ENCODE data around the gene EPHB2.

The EPHB2 gene

DNA sequence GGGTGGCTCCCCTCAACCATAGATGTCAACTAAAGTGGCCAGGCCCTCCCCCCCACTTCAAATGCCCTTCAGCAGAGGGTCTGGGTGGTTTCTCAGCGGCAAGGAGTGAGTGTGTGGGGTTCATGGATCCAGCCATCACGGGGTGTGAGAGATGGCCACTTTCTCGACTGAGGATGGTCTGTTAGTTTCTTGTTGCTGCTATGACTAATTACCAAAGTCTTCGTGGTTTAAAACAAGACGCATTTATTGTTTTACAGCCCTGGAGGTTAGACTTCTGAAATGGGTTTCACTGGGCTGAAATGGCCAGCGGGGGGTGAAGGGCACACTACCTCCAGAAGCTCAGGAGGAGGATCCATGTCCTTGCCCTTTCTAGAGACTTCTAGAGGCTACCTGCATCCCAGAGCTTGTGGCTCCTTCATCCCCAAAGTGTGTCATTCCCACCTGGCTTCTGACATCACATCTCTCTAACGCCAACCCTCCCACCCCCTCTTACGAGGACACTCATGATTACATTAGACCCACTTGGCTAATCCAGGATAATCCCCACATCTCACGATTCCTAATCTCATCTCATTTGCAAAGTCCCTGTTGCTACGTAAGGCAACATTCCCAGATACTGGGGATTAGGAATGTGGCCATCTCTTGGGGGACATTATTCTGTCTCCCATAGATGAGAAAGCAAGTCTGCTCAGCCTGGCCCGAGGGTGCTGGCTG lies 53.0 kb downstream of the EPHB2 start:
- Histone ChIP-seq H3K36me3 (ENCODE audit: control insufficient read depth, insufficient read depth, low read length) (no peaks in the 10 kb centered on the region), H3K4me3 (replicated peaks; ENCODE audit: low read depth, low read length) (no peak overlapping the region), H3K27me3 (replicated peaks; ENCODE audit: control insufficient read depth, insufficient read depth, low read length) (no peaks in the 10 kb centered on the region; the same call in 1 of the 2 replicates)
- no peak for DNase-seq (ENCODE audit: extremely low read depth, insufficient read length)
- TF ChIP-seq, protein P1, sequence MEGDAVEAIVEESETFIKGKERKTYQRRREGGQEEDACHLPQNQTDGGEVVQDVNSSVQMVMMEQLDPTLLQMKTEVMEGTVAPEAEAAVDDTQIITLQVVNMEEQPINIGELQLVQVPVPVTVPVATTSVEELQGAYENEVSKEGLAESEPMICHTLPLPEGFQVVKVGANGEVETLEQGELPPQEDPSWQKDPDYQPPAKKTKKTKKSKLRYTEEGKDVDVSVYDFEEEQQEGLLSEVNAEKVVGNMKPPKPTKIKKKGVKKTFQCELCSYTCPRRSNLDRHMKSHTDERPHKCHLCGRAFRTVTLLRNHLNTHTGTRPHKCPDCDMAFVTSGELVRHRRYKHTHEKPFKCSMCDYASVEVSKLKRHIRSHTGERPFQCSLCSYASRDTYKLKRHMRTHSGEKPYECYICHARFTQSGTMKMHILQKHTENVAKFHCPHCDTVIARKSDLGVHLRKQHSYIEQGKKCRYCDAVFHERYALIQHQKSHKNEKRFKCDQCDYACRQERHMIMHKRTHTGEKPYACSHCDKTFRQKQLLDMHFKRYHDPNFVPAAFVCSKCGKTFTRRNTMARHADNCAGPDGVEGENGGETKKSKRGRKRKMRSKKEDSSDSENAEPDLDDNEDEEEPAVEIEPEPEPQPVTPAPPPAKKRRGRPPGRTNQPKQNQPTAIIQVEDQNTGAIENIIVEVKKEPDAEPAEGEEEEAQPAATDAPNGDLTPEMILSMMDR (IDR thresholded peaks at IDR 0.05; ENCODE audit: insufficient read depth, low read length, poor library complexity, severe bottlenecking) = no peak

DNA sequence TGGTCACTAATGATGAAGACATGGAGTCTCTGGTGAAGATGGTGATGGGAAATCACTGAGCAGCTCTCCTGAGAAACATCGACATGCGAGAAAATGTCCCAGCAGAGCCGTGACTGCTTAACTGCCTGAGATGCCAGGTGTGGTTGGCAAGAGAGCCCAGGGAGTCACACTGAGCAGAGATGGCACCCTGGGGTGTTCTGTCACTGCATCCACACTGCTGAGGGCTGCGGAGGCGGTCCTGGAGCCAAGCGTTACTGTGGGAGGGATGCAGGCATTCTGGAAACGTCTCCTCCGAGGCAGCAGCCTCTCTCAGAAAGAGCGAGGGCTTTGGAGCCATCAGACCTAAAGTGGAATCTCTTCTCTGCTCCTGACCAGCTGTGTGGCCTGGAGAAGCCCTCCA lies 57.2 kb downstream of the EPHB2 start:
- DNase-seq (ENCODE audit: extremely low read depth, insufficient read length) = no peak
- Histone ChIP-seq H3K36me3 (ENCODE audit: control insufficient read depth, insufficient read depth, low read length) (no peaks in the 10 kb centered on the region), H3K27me3 (replicated peaks; ENCODE audit: control insufficient read depth, insufficient read depth, low read length) (no peaks in the 10 kb centered on the region; the same call in 1 of the 2 replicates), H3K4me3 (replicated peaks; ENCODE audit: low read depth, low read length) (no peak overlapping the region)
- TF ChIP-seq, protein P1 (IDR thresholded peaks at IDR 0.05; ENCODE audit: insufficient read depth, low read length, poor library complexity, severe bottlenecking) = no peak

DNA sequence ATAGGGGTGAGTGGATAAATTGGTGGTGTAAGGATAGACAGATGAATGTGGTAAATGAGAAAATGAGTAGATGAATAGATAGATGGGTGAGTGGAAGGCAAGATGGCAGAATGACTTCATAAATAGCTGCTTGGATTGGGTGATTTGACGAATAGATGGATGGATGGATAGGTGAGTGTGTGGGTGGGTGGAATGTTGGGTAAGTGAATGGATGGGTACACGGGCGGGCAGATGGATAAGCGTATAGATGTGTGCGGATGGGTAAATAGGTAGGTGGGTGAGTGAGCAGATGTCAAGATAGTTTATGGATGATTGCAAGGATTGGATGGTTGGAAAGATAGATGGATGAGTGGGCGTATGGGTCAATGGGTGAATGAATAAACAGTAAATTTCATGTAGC lies 59.3 kb downstream of the EPHB2 start:
- no peak for DNase-seq (ENCODE audit: extremely low read depth, insufficient read length)
- Histone ChIP-seq H3K4me3 (replicated peaks; ENCODE audit: low read depth, low read length) (no peak overlapping the region), H3K36me3 (ENCODE audit: control insufficient read depth, insufficient read depth, low read length) (no peaks in the 10 kb centered on the region), H3K27me3 (replicated peaks; ENCODE audit: control insufficient read depth, insufficient read depth, low read length) (no peaks in the 10 kb centered on the region; the same call in 1 of the 2 replicates)
- TF ChIP-seq, protein P1 (IDR thresholded peaks at IDR 0.05; ENCODE audit: insufficient read depth, low read length, poor library complexity, severe bottlenecking) = no peak

DNA sequence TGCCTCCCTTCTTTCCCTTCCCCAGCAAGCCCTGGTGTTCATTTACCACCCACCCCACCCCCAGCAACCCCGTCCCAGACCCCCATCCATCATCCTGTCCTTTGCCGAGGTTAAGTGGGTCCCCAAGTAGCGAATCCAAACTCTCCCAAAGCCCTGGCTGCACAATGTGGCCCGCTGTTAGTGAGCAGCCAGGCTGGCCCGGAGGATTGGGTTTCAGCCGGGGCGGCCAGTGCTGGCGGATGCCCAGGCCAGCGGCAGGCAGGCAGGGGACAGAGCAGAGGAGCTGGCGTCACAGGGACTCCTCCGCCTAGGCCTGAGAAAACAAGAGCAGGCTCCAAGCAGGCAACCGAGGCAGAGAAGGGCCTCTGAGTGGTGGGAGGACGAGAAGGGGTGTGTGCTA lies 61.4 kb downstream of the EPHB2 start:
- H3K4me3 ChIP-seq (replicated peaks; ENCODE audit: low read depth, low read length) = no peak overlapping the region
- H3K27me3 ChIP-seq (replicated peaks; ENCODE audit: control insufficient read depth, insufficient read depth, low read length) = no peaks in the 10 kb centered on the region; the same call in 1 of the 2 replicates
- H3K36me3 ChIP-seq (ENCODE audit: control insufficient read depth, insufficient read depth, low read length) = no peaks in the 10 kb centered on the region
- no peak for DNase-seq (ENCODE audit: extremely low read depth, insufficient read length)
- TF ChIP-seq, protein P1 (IDR thresholded peaks at IDR 0.05; ENCODE audit: insufficient read depth, low read length, poor library complexity, severe bottlenecking) = no peak

DNA sequence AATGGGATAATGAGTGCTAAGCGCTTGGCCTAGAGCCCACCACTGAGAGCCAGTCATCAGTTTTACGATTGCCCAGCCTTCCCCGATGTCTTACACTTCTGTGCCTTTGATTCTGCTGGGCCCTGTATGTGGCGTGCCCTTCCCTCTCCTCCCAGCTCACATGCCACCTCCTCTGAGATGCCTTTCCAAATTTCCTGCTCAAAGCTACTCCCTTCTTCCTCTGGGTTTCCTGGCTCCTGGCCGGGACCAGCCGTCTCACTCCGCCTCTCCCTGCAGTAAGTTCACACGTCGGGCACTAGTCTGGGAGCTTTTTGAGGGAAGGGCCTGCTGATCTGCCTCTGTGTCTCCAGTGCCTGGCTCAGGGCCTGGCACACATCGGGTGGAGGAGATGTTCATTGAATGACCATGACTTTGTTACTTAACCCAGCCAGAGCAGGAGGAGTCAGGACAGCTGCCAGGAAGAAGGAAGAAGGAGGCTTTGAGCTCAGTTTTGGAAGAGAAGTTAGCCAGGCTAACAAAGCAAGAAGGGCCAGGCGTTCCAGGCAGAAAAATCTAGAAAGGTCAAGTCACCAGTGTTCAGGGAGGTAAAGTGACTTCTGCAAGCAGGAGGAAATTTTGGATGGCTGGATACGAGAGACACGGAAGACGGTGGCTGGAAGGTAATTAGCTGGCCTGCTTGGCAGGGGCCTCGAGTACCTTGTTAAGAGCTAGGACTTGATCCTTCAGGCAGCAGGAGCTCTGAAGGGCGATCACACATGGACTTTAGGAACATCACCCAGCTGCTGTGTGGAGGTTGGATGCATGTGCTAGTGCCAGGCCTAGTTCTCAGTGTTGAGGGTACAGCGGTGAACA lies 63.6 kb downstream of the EPHB2 start:
- H3K27me3 ChIP-seq (replicated peaks; ENCODE audit: control insufficient read depth, insufficient read depth, low read length) = no peaks in the 10 kb centered on the region; the same call in 1 of the 2 replicates
- no peaks in the 10 kb centered on the region for H3K36me3 ChIP-seq (ENCODE audit: control insufficient read depth, insufficient read depth, low read length)
- H3K4me3 ChIP-seq (replicated peaks; ENCODE audit: low read depth, low read length) = no peak overlapping the region
- TF ChIP-seq, protein P1 (IDR thresholded peaks at IDR 0.05; ENCODE audit: insufficient read depth, low read length, poor library complexity, severe bottlenecking) = no peak
- no peak for DNase-seq (ENCODE audit: extremely low read depth, insufficient read length)

Measured in GM06990 (cell line).